HUES48 (cell line): ENCODE measurements around the gene LCE2A.

Experiments
- H3K27ac ChIP-seq: one replicate; pipeline ENCODE4 v1.7.0; 2013; ENCODE audit warnings: low read depth, low read length, inconsistent platforms
- H3K27me3 ChIP-seq: 2 replicates; pipeline ENCODE4 v1.6.1; 2013; ENCODE audit warnings: mild to moderate bottlenecking, low read length; ENCODE audit not compliant: control insufficient read depth, insufficient read depth
- H3K36me3 ChIP-seq: 2 replicates; pipeline ENCODE4 v1.6.1; 2013; ENCODE audit warnings: low read length; ENCODE audit not compliant: control insufficient read depth, insufficient read depth
- H3K4me1 ChIP-seq: 2 replicates; pipeline ENCODE4 v1.6.1; 2013; ENCODE audit warnings: mild to moderate bottlenecking, low read length; ENCODE audit not compliant: control insufficient read depth, insufficient read depth
- H3K4me3 ChIP-seq: 2 replicates; pipeline ENCODE4 v1.5.1; 2013; ENCODE audit warnings: mild to moderate bottlenecking, low read depth, low read length
- H3K9ac ChIP-seq: 2 replicates; pipeline ENCODE4 v1.6.1; 2013; ENCODE audit warnings: mild to moderate bottlenecking, low read depth, low read length, moderate library complexity
- H3K9me3 ChIP-seq: 2 replicates; pipeline ENCODE4 v1.6.1; 2013; ENCODE audit warnings: low read length; ENCODE audit not compliant: control insufficient read depth, insufficient read depth

The LCE2A gene

GRCh38 chr1:152743371-152744145, 45.4 kb downstream of the LCE2A start:
- no peaks in the 10 kb centered on the region for H3K36me3 ChIP-seq
- no peaks in the 10 kb centered on the region for H3K27me3 ChIP-seq
- no peak overlapping the region for H3K4me3 ChIP-seq
- no peak overlapping the region for H3K9ac ChIP-seq
- H3K4me1 ChIP-seq = no peaks in the 10 kb centered on the region
- H3K9me3 ChIP-seq = peaks cover 97% of the 10 kb centered on the region
- H3K27ac ChIP-seq = no peak overlapping the region

GRCh38 chr1:152745289-152745704, 47.2 kb downstream of the LCE2A start:
- Histone ChIP-seq H3K27me3 (no peaks in the 10 kb centered on the region), H3K9ac (no peak overlapping the region), H3K4me1 (no peaks in the 10 kb centered on the region), H3K4me3 (no peak overlapping the region), H3K36me3 (no peaks in the 10 kb centered on the region), H3K27ac (no peak overlapping the region), H3K9me3 (peaks cover 93% of the 10 kb centered on the region)

- Histone ChIP-seq H3K27me3 (no peaks in the 10 kb centered on the region), H3K9ac (no peak overlapping the region), H3K27ac (no peak overlapping the region)
Measured at GRCh38 chr1:152745765-152746444, 47.8 kb downstream of the LCE2A start.

DNA sequence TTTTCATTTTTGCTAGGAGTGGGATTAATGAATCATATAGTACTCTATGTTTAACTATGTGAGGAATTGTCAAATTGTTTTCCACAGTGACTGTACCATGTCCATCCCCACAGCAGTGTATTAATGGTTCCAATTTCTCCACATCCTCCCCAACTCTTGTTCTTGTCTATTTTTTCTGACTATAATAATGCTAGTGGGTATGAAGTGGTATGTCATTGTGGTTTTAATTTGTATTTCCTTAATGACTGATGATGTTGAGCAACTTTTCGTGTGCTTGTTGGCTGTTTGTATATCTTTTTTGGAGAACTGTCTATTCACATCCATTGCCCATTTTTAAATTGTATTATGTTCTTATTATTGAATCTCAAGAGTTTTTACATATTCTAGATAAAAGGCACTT, 49.7 kb downstream of the LCE2A start:
- H3K4me1 ChIP-seq = no peaks in the 10 kb centered on the region
- H3K9ac ChIP-seq = no peak overlapping the region
- no peak overlapping the region for H3K27ac ChIP-seq
- no peak overlapping the region for H3K4me3 ChIP-seq
- H3K27me3 ChIP-seq = no peaks in the 10 kb centered on the region
- no peaks in the 10 kb centered on the region for H3K36me3 ChIP-seq
- peaks cover 94% of the 10 kb centered on the region for H3K9me3 ChIP-seq

More at GRCh38 chr1:152745765-152746444, 47.8 kb downstream of the LCE2A start:
- Histone ChIP-seq H3K4me1 (no peaks in the 10 kb centered on the region), H3K4me3 (no peak overlapping the region), H3K36me3 (no peaks in the 10 kb centered on the region), H3K9me3 (peaks cover 94% of the 10 kb centered on the region)
